ENCODE data around the gene DOHH.

DOHH gene

DNA sequence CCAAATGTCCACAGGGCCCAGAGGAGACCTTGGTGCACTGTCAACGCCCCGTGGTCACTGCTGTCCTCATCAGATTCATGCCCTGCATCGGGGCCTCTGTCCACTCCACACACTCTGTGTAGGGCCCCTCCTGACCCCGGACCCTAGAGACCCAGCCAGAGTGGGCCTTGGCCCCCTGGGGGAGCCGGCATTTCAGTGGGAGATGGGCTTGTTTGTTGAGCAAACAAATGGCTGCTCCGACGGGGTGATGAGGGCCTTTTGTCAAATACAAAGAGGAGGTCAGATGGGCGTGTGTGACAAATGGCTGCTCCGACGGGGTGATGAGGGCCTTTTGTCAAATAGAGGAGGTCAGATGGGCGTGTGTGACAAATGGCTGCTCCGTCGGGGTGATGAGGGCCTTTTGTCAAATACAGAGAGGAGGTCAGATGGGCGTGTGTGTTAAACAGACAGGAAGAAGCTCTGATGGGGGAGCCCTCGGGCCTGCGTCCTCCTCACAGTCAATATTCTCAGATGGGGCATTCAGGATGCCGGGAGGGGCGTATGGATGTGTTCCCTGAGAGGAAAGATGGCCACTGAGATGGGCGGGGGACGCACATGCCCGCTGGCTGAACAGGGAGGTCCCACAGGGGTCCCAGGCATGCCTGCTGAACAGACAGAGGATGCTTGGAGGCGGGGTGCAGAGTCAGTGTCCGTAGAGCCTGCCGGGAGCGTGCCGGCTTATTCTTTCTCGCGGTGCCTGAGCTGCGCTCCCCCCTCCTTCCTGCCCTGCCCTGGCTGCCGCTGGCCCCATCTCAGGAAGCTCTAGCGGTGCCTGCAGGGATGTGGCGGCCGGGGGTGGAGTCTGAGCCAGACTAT lies 56.4 kb downstream of the DOHH start:
- no peak overlapping the region for H3K9ac ChIP-seq (ENCODE audit: low read length in 5 of 5)
- no peaks in the 10 kb centered on the region for H3K9me3 ChIP-seq (ENCODE audit: control insufficient read depth in 5 of 5, low read length in 5 of 5)
- H3K27ac ChIP-seq (ENCODE audit: low read depth, low read length), result no peak overlapping the region
- peak overlapping the region in 2 of 5 donors; percentile 16 to 34 for H3K4me3 ChIP-seq (ENCODE audit: low read depth in 1 of 5, low read length in 5 of 5)
- peaks cover 4 to 31% (median 17%) of the 10 kb centered on the region in 5 donors for H3K4me1 ChIP-seq (ENCODE audit: control insufficient read depth in 5 of 5, insufficient read depth in 5 of 5, low read length in 5 of 5)
- H3K36me3 ChIP-seq (ENCODE audit: control insufficient read depth in 5 of 5, insufficient read depth in 5 of 5, low read length in 5 of 5), result peaks cover 0 to 68% (median 53%) of the 10 kb centered on the region in 5 donors
- no peaks in the 10 kb centered on the region for H3K27me3 ChIP-seq (ENCODE audit: control insufficient read depth in 5 of 5, insufficient read depth in 4 of 5, low read length in 5 of 5)

DNA sequence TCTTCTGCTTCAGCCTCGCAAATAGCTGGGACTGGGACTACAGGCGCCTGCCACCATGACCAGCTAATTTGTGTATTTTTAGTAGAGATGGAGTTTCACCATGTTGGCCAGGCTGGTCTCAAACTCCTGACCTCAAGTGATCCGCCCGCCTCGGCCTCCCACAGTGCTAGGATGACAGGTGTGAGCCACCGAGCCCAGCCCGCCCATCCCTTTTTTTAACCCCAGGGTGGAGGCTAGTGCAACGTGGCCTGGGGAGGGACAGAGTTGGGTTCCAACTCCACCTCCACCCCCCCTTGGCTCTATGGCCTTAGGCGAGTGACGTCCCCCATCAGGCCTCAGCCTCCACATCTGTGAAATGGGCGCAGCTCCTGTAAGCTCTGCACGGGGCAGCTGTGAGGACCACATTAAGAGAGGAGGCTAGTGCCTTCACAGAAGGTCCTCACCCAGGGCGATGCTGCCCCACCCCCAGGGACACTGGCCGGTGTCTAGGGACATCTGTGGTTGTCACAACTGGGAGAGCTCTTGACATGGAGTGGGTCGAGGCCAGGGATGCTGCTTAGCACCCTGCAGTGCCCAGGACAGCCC lies 57.9 kb downstream of the DOHH start:
- H3K27ac ChIP-seq (ENCODE audit: low read depth, low read length), result no peak overlapping the region
- H3K9me3 ChIP-seq (ENCODE audit: control insufficient read depth in 5 of 5, low read length in 5 of 5), result no peaks in the 10 kb centered on the region
- H3K4me1 ChIP-seq (ENCODE audit: control insufficient read depth in 5 of 5, insufficient read depth in 5 of 5, low read length in 5 of 5), result peaks cover 4 to 31% (median 17%) of the 10 kb centered on the region in 5 donors
- H3K36me3 ChIP-seq (ENCODE audit: control insufficient read depth in 5 of 5, insufficient read depth in 5 of 5, low read length in 5 of 5), result peaks cover 0 to 71% (median 55%) of the 10 kb centered on the region in 5 donors
- H3K27me3 ChIP-seq (ENCODE audit: control insufficient read depth in 5 of 5, insufficient read depth in 4 of 5, low read length in 5 of 5), result no peaks in the 10 kb centered on the region
- H3K4me3 ChIP-seq (ENCODE audit: low read depth in 1 of 5, low read length in 5 of 5), result no peak overlapping the region
- no peak overlapping the region for H3K9ac ChIP-seq (ENCODE audit: low read length in 5 of 5)

DNA sequence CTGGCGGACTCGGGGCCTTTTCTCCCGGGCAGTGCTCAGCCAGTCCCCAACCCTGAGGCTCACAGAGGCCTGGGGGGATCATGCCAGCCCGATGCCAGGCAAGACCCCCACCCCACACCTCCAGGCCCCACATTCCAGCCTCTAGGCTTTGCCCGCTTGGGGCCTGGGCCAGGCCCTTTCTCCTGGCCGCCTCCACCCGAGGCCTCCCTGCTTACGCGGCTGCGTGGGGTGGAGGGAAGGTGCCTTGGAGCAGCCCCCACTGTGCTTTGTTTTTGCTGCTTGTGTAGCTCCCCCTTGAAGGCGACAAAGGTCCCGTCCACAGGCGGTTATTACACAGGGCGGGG lies 58.5 kb downstream of the DOHH start:
- H3K4me1 ChIP-seq (ENCODE audit: control insufficient read depth in 5 of 5, insufficient read depth in 5 of 5, low read length in 5 of 5), result peaks cover 4 to 31% (median 17%) of the 10 kb centered on the region in 5 donors
- no peaks in the 10 kb centered on the region for H3K9me3 ChIP-seq (ENCODE audit: control insufficient read depth in 5 of 5, low read length in 5 of 5)
- H3K27me3 ChIP-seq (ENCODE audit: control insufficient read depth in 5 of 5, insufficient read depth in 4 of 5, low read length in 5 of 5), result no peaks in the 10 kb centered on the region
- H3K36me3 ChIP-seq (ENCODE audit: control insufficient read depth in 5 of 5, insufficient read depth in 5 of 5, low read length in 5 of 5), result peaks cover 0 to 72% (median 53%) of the 10 kb centered on the region in 5 donors
- H3K27ac ChIP-seq (ENCODE audit: low read depth, low read length), result no peak overlapping the region
- H3K9ac ChIP-seq (ENCODE audit: low read length in 5 of 5), result no peak overlapping the region
- H3K4me3 ChIP-seq (ENCODE audit: low read depth in 1 of 5, low read length in 5 of 5), result no peak overlapping the region

DNA sequence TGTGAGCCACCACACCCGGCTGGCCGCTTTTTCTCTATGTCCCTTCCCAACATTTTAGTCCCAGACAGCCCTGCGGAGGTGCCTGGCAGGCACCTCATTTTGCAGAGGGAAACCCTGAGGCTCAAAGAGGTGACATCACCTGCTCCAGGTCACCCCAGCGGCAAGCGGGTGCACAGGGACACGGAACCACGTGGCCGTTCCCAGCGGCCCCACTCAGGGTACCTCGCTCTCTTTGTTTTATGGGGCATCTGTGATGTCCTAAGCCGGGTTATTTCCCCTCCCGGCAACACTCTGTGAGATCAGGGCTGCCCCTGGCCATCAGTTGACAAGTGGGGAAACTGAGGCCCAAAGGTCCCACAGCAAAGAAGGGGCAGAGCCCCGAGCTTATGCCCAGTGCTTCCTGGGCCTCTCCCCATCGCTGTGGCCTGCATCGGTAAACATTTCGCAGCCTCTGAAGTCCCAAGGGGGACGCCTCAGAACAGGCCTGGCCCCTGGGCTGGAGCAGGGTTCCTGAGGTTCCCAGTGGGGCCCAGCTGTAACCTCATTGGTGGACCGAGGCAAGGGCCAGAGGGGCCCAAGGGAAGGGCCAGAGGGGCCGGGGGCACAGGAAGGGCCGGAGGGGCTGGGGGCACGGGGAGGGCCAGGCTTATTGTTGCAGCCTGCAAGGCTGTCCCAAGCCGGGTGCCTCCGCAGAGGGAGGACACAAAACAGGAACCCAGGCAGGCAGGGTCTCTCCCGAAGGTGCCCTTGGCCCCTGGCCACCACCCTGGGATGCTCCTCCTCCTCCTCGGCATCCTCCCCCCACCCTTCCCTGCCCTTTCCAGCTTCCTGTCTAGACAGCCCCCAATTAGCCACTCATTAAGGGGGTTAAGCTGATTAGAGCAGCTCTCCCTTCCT lies 59.1 kb downstream of the DOHH start:
- Histone ChIP-seq H3K4me3 (ENCODE audit: low read depth in 1 of 5, low read length in 5 of 5) (no peak overlapping the region), H3K27me3 (ENCODE audit: control insufficient read depth in 5 of 5, insufficient read depth in 4 of 5, low read length in 5 of 5) (no peaks in the 10 kb centered on the region), H3K9ac (ENCODE audit: low read length in 5 of 5) (no peak overlapping the region), H3K4me1 (ENCODE audit: control insufficient read depth in 5 of 5, insufficient read depth in 5 of 5, low read length in 5 of 5) (peaks cover 4 to 31% (median 17%) of the 10 kb centered on the region in 5 donors), H3K27ac (ENCODE audit: low read depth, low read length) (no peak overlapping the region), H3K36me3 (ENCODE audit: control insufficient read depth in 5 of 5, insufficient read depth in 5 of 5, low read length in 5 of 5) (peaks cover 0 to 71% (median 55%) of the 10 kb centered on the region in 5 donors), H3K9me3 (ENCODE audit: control insufficient read depth in 5 of 5, low read length in 5 of 5) (no peaks in the 10 kb centered on the region)

All from subcutaneous abdominal adipose tissue (tissue), 5 donors.